ENCODE measurements around the gene EML6. TPM values are rescaled to one million over a fixed set of nuclear protein-coding genes. Genes with fewer than 3 reads are reported as not detected.

Gene EML6
- total RNA-seq, 2 donors from 2014 or later: 0.46 to 10.7 TPM

DNA sequence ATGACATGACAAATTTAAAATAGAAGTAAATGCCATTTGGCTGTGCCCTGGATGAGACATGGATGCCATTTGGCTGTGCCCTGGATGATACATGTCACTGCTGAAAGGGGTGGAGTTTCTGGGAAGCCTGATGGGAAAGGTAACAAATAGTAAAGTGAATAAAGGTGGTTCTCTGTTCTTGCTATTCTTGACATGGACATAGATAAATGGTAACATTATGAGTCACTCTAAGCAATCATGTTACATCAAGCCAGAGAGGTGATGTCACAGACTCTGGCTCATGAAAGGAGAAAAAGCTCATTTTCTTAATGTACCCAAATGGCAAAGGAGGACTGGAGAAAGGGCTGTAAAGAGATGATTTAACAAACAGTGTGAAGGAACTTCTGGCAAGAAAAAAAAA, 86.4 kb downstream of the EML6 start:
- Histone ChIP-seq H3K36me3 (no peaks in the 10 kb centered on the region), H3K27ac (no peak overlapping the region), H3K27me3 (replicated peaks; ENCODE audit: insufficient read depth) (no peaks in the 10 kb centered on the region), H3K9me3 (no peaks in the 10 kb centered on the region), H3K4me3 (no peak overlapping the region), H3K4me1 (replicated peaks) (no peaks in the 10 kb centered on the region)
- intact Hi-C loops (cut with DNase I): no loop called here
- TF ChIP-seq, protein P1, sequence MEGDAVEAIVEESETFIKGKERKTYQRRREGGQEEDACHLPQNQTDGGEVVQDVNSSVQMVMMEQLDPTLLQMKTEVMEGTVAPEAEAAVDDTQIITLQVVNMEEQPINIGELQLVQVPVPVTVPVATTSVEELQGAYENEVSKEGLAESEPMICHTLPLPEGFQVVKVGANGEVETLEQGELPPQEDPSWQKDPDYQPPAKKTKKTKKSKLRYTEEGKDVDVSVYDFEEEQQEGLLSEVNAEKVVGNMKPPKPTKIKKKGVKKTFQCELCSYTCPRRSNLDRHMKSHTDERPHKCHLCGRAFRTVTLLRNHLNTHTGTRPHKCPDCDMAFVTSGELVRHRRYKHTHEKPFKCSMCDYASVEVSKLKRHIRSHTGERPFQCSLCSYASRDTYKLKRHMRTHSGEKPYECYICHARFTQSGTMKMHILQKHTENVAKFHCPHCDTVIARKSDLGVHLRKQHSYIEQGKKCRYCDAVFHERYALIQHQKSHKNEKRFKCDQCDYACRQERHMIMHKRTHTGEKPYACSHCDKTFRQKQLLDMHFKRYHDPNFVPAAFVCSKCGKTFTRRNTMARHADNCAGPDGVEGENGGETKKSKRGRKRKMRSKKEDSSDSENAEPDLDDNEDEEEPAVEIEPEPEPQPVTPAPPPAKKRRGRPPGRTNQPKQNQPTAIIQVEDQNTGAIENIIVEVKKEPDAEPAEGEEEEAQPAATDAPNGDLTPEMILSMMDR (IDR thresholded peaks at IDR 0.05): no peak
- TF ChIP-seq POLR2A (IDR thresholded peaks at IDR 0.05): no peak
- TF ChIP-seq POLR2AphosphoS5 (IDR thresholded peaks at IDR 0.05): no peak
- DNase-seq (ENCODE audit: low spot score): no peak

DNA sequence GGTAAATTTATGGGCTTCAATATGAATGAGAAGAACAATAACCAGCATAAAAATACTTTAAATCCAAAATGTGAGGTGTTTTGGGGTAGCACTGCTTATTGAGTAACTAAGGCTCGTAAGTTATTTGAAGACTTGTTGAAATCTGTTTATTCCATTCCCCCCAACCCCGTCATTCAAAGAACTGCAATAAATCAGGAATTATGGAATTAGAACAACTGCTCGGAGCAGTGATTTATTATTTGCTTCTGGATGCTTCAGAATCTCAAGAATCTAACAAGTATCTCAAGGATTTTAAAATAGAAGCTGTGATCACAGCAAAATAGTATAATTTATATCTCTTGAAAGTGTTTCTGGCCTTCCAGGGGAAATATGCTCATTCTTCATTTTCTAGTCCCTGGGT, 86.8 kb downstream of the EML6 start:
- DNase-seq (ENCODE audit: low spot score): no peak
- Histone ChIP-seq H3K27me3 (replicated peaks; ENCODE audit: insufficient read depth) (no peaks in the 10 kb centered on the region), H3K27ac (no peak overlapping the region), H3K9me3 (no peaks in the 10 kb centered on the region), H3K4me3 (no peak overlapping the region), H3K36me3 (no peaks in the 10 kb centered on the region), H3K4me1 (replicated peaks) (no peaks in the 10 kb centered on the region)
- WGBS: 71% methylated on average over 3 of the region's 3 CpGs
- intact Hi-C loops (cut with DNase I): no loop called here
- TF ChIP-seq, protein P1 (IDR thresholded peaks at IDR 0.05): no peak
- no peak for TF ChIP-seq POLR2A (IDR thresholded peaks at IDR 0.05)
- no peak for TF ChIP-seq POLR2AphosphoS5 (IDR thresholded peaks at IDR 0.05)

DNA sequence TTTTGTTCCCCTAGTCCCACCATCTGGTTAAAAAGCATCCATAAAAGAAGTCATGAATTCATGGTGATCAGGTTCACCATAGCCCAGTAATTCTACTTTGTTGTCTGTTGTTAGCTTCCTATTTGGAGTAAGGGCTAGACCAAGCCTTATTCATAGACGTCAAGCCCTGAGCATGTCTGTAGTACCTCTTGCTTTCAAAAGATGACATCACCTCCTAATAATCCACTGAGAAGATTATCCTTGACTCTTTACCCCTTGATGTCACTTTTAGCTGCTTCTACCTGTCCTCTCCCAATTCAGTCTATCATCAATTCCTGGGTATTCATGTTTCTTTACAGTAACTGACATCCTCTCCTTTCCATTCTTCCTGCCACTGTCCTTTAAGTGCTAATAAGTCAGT, 90.1 kb downstream of the EML6 start:
- no peaks in the 10 kb centered on the region for H3K4me1 ChIP-seq (replicated peaks)
- WGBS: 89% methylated on average over 1 of the region's 1 CpG
- H3K4me3 ChIP-seq: no peak overlapping the region
- TF ChIP-seq, protein P1 (IDR thresholded peaks at IDR 0.05): no peak
- TF ChIP-seq POLR2AphosphoS5 (IDR thresholded peaks at IDR 0.05): no peak
- no peak for TF ChIP-seq POLR2A (IDR thresholded peaks at IDR 0.05)
- DNase-seq (ENCODE audit: low spot score): no peak
- no peaks in the 10 kb centered on the region for H3K36me3 ChIP-seq
- no peak overlapping the region for H3K27ac ChIP-seq
- intact Hi-C loops (cut with DNase I): no loop called here
- H3K9me3 ChIP-seq: no peaks in the 10 kb centered on the region
- no peaks in the 10 kb centered on the region for H3K27me3 ChIP-seq (replicated peaks; ENCODE audit: insufficient read depth)

DNA sequence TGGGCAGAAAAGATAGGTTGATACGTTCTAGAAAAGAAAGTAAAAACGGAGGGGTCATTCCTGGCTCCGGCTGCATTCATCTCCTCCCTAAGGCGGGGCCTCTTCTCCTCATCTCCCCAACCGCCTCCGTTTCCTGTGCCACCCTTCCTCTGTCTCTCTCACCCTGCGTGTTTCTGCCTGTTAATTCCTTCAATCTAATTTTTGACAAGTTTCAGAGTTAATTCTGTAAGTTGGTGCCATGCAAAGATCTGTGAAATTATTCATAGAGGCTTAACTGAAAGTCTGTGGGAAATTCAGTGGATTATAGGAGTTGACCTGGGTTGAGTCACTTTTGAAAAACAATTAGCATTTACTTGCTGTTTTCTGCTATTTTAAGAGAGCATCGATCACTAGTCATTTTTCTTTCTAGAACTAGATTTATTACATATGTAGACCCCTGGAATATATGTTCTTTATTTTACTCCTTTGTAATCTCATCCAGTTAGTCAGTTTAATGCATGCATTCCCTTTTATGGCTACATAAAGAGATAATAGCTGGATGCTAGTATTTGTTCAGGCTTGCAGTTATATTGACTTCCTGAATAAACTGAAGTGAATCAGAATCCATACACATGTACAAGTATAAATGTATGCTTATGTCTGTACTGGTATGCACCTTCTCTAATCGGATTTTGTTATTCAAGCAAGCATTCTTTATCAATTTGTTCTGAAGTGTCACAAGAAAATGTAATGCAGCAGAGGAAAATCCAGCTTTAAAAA, 91.1 kb downstream of the EML6 start:
- Histone ChIP-seq H3K27ac (no peak overlapping the region), H3K4me1 (replicated peaks) (no peaks in the 10 kb centered on the region), H3K36me3 (no peaks in the 10 kb centered on the region), H3K4me3 (no peak overlapping the region), H3K27me3 (replicated peaks; ENCODE audit: insufficient read depth) (no peaks in the 10 kb centered on the region), H3K9me3 (no peaks in the 10 kb centered on the region)
- TF ChIP-seq, protein P1 (IDR thresholded peaks at IDR 0.05): no peak
- TF ChIP-seq POLR2A (IDR thresholded peaks at IDR 0.05): no peak
- TF ChIP-seq POLR2AphosphoS5 (IDR thresholded peaks at IDR 0.05): no peak
- WGBS: 58% methylated on average over 9 of the region's 9 CpGs
- intact Hi-C loops (cut with DNase I): no loop called here
- DNase-seq (ENCODE audit: low spot score): no peak

DNA sequence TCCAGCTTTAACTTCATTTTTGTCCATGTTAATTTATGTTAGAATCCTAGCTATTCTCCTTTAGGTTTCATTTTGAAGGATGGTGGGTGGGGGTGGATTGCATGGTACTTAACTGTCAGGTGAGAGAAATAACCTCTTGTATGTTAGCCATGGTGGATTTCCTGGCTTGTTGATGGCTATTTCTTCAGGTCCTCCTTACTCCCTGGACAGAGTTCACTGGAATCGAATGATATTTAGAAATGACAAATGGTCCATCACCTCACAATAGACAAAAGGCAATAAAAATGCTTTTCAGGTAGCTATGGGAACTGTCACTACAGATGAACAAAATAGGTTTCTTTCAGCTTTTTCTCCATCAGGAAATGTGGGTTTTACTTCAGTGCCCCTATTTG, 91.7 kb downstream of the EML6 start:
- no peaks in the 10 kb centered on the region for H3K9me3 ChIP-seq
- no peaks in the 10 kb centered on the region for H3K36me3 ChIP-seq
- H3K27me3 ChIP-seq (replicated peaks; ENCODE audit: insufficient read depth): no peaks in the 10 kb centered on the region
- TF ChIP-seq, protein P1 (IDR thresholded peaks at IDR 0.05): no peak
- TF ChIP-seq POLR2AphosphoS5 (IDR thresholded peaks at IDR 0.05): no peak
- no peak for TF ChIP-seq POLR2A (IDR thresholded peaks at IDR 0.05)
- no peaks in the 10 kb centered on the region for H3K4me1 ChIP-seq (replicated peaks)
- H3K27ac ChIP-seq: no peak overlapping the region
- intact Hi-C loops (cut with DNase I): no loop called here
- no peak overlapping the region for H3K4me3 ChIP-seq
- WGBS: 54% methylated on average over 1 of the region's 1 CpG
- no peak for DNase-seq (ENCODE audit: low spot score)
